ENCODE results near the gene ALG8.
"Not testable (repeated sequence)": the region's sequence is repeated elsewhere in the genome, so short reads cannot be mapped to it uniquely, and the experiment has no call there.

ALG8 gene

GRCh38 chr11:78066471-78066870, 73.0 kb downstream of the ALG8 start:
- no peak for DNase-seq

GRCh38 chr11:78065203-78065602, 74.2 kb downstream of the ALG8 start:
- no peak for DNase-seq

- no peak for DNase-seq
Observed at GRCh38 chr11:78063440-78064181, 75.8 kb downstream of the ALG8 start, which contains the start of gene THRSP. Gene THRSP, plus strand, starts transcription at chr11:78063861. Its CDS starts 21 bp downstream, at chr11:78063882.

GRCh38 chr11:78062671-78063070, 76.8 kb downstream of the ALG8 start:
- DNase-seq, result no peak

- DNase-seq, result no peak
Observed at GRCh38 chr11:78061921-78062311, 77.5 kb downstream of the ALG8 start.

GRCh38 chr11:78061088-78061920, 78.1 kb downstream of the ALG8 start:
- no peak for DNase-seq

- no peak for DNase-seq
Observed at GRCh38 chr11:78060533-78060932, 78.9 kb downstream of the ALG8 start.

- not testable (repeated sequence) for DNase-seq
Observed at GRCh38 chr11:78059749-78060328, 79.6 kb downstream of the ALG8 start.

- no peak for DNase-seq
Observed at GRCh38 chr11:78057462-78058055, 81.9 kb downstream of the ALG8 start.

- no peak for DNase-seq
Observed at GRCh38 chr11:78056093-78056492, 83.3 kb downstream of the ALG8 start.

GRCh38 chr11:78054971-78055370, 84.5 kb downstream of the ALG8 start:
- no peak for DNase-seq

GRCh38 chr11:78050964-78051831, 88.2 kb downstream of the ALG8 start:
- DNase-seq, result no peak
